ENCODE measurements around the gene CRTC3. TPM values are rescaled to one million over a fixed set of nuclear protein-coding genes. Genes with fewer than 3 reads are reported as not detected.

Gene CRTC3
- total RNA-seq, 2 donors from 2014 or later = 23.1 to 29.4 TPM

DNA sequence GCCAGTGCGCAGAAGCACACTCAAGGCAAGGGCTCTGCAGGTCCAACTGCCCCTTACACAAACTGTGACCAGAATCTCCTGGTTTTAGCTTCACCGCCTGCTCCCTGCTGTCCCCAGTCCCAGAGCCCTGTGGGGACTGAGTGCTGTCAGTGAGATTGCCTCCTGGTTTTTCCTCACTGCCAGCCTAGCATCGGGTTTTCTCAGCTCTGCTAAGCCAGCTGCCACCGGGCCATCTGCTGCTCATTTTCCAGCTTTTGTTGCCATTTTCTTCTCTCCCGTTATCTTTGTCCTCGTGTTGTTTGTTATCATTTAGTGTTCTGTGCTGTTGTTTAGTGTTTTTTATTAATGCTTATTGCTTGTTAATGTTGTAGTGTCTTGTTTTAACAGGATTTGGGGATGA lies 108.0 kb downstream of the CRTC3 start:
- intact Hi-C loops (cut with DNase I) = no loop called here
- DNase-seq (no peak), ATAC-seq (no peak)

DNA sequence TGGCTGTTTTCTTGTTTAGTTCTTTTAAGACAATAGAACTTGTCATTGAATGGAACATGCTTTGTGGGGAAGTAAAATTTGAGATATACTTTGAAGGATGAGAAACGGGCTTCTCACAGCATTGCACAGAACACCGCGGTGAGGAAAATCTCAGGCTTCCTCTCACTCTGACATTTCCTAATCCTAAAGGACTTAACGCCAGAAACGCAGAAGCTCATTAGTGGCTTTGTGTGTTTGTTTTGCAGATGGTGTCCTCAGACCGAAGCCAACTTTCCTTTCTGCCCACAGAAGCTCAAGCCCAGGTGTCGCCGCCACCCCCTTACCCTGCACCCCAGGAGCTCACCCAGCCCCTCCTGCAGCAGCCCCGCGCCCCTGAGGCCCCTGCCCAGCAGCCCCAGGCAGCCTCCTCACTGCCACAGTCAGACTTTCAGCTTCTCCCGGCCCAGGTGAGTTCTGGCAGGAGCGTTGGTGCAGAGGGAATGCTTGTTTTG lies 108.5 kb downstream of the CRTC3 start:
- ATAC-seq = no peak
- intact Hi-C loops (cut with DNase I) = no loop called here
- DNase-seq = no peak

DNA sequence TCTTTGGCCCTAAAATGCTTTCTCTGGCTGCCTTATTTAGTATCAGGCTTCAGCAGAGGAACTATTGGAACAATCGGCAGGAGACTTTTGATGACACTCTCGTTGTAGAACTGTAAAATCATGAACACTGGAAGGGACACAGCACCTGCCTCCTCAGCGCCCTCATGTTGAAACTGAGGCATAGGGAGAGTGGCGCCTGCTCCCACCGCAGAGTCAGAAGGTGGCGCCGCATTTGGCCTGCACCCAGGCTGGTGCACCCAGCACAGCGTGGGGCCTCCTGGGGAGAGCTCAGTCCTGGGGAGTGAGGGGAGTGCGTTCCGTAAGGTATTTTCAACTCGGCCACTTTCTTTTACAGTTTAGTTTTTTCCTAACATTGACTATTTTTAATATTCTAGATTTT lies 109.2 kb downstream of the CRTC3 start:
- ATAC-seq (no peak), DNase-seq (no peak)
- intact Hi-C loops (cut with DNase I) = no loop called here

DNA sequence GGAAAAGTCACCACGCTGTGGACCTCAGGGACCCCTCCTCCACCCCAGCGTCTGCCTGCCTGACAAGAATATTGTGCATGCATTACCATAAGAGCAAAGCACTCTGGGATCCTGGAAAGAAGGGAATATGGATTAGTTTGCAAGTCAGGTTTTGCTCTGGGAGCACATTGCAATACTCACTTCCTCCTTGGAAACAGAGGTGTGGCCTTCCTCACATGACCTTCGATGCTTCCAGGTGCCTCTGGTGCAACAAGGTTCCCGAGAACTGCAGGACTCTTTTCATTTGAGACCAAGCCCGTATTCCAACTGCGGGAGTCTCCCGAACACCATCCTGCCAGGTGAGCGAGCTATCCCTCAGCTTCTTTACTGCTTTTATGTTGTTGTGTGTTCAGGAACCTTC lies 111.1 kb downstream of the CRTC3 start:
- intact Hi-C loops (cut with DNase I) = no loop called here
- no peak for ATAC-seq

DNA sequence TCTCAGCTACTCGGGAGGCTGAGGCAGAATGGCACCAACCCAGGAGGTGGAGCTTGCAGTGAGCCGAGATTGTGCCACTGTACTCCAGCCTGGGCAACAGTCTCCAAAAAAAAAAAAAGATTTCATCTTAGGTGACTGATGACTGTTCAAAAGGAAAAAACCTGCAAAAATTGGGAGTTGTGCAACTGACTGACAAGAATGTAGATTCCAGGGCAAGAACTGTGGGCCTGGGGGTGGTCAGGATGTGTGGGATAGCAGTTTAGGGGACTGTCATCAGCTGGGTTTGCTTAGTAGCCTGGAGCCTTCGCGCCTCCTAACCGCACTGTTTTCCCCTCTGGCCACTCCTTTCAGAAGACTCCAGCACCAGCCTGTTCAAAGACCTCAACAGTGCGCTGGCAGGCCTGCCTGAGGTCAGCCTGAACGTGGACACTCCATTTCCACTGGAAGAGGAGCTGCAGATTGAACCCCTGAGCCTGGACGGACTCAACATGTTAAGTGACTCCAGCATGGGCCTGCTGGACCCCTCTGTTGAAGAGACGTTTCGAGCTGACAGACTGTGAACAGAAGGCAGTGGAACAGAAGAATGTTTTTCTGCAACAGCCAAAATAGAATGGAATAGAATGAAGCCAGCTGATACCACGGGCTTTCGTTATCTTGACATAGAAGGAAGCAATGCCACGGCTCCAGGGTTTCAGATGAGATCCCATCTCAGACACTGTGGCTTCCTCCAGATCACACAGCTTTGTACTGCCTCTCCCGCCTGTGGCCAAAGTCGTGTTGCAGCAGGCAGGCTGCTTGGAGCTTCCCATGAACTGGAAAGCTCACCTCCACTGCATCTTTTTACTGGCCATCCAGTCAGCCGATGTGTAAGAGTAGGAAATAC lies 112.1 kb downstream of the CRTC3 start:
- intact Hi-C loops (cut with DNase I) = no loop called here
- ATAC-seq = no peak
- no peak for DNase-seq

More for the DNA sequence above, 111.1 kb downstream of the CRTC3 start:
- DNase-seq = no peak

DNA sequence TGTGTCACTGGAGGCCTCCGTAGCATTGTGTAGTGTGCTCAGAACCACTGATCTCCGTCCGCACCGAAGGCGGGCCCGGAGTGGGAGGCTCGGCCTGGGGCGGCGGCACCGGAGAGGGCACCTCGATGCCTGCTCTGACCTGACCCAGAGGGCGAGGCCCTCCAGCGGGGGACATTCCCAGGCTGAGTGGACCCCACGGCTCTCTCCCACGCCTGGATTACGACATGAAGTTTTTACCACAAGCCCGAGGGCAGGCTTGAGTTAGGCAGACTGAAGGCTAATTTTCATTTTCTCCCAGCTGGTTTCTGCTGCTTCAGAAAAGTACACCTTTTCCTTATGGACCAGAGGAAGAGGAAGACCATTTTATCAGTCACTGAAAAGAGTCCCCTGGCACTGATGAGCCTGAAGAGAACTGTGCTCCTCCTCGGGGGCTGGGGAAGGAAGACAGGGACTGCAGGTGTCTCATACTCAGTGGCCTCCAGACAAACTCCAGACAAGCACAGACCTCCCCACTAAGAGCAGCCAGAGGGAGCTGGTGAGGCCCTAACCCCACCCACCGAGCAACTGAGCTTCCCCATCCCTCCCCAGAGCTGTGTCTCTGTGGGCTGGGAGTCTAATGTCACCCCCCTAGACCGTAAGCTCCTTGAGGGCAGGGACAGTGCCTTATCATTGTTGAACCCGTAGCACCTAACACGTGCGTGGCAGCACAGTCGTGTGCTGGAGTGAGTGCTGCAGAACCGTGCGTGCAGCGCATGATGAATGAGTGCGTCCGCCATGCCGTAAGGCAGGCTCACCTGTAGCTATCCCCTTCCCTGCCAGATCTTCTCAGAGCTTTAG lies 113.0 kb downstream of the CRTC3 start:
- peak in 1 of 2 donors; percentile 13 for ATAC-seq
- intact Hi-C loops (cut with DNase I) = no loop called here

DNA sequence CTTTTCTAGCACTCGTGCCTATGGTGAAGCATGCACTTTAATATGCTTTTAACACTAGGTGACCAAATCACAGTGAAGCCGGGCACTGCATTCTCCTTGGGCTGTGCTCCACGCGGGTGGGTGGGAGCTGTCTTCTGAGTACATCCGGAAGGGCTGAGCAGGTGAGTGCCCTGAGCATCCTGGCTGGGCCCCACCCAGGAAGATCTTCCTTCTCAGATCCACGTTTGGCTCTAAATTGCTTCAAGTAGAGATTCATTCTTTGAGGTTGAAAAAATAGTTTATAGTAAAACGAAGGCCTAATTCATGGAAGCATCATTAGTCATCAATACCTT lies 113.5 kb downstream of the CRTC3 start:
- intact Hi-C loops (cut with DNase I) = no loop called here
- ATAC-seq = no peak
- no peak for DNase-seq

More for the DNA sequence above, 113.0 kb downstream of the CRTC3 start:
- no peak for DNase-seq

DNA sequence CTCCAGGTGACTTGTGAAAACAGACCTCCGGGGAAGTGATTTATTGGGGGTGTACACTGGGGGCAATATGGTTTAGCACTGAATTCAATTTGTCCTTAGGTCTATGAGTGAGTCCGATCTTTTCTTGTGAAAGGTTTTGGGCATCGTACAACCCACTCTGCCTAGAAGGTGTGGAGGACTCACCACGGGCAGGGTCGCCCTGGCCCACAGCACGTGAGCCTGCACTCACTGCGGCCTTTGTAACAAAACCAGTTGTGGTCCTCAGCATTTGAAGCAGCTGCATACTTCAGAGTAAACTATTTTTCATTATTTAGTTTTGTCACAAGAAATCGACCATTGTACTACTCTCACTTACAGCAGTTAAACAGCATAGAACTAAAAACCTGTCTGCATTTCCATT lies 114.8 kb downstream of the CRTC3 start:
- ATAC-seq (no peak), DNase-seq (no peak)
- intact Hi-C loops (cut with DNase I) = no loop called here

DNA sequence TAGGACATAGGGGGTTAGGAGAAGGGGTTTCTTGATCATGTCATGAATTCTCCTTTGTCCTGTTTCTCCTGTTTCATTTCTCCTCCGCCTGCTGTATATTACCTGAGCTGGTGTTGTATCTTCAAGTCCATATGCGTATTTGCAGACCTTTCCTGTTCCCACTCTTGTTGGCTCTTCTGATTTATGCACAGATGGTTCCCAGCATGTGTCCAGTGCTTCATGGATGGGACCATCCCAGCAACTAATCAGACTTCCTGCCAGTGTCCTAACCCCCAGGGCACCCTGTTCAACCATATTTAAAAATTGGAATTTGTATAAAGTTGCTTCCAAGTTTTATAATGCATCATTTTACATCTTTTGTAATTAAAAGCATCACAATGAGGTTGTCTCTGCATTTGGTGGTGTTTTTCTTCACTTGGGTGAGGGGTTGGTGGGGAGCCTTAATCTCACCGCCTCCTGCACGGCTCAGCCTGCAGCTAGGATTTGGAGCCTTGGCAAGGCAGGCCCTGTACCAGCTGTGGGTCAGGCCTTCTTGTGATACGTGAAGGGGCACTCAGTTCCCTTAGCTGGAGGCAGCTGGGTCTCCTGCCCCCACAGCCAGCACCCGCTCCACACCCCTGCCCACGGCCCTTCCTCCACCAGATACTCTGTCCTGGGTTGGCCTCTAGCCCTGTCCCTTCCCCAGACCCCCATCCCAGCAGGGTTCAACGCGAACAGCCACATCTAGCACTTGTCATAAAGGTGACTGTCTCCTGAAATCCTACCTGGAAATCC lies 115.4 kb downstream of the CRTC3 start:
- no peak for ATAC-seq
- intact Hi-C loops (cut with DNase I) = loop anchor here in 1 of 2 donors (5.0 kb wide), 1 partner anchor 52 kb away; no protein-coding TSS in a partner anchor
- no peak for DNase-seq

DNA sequence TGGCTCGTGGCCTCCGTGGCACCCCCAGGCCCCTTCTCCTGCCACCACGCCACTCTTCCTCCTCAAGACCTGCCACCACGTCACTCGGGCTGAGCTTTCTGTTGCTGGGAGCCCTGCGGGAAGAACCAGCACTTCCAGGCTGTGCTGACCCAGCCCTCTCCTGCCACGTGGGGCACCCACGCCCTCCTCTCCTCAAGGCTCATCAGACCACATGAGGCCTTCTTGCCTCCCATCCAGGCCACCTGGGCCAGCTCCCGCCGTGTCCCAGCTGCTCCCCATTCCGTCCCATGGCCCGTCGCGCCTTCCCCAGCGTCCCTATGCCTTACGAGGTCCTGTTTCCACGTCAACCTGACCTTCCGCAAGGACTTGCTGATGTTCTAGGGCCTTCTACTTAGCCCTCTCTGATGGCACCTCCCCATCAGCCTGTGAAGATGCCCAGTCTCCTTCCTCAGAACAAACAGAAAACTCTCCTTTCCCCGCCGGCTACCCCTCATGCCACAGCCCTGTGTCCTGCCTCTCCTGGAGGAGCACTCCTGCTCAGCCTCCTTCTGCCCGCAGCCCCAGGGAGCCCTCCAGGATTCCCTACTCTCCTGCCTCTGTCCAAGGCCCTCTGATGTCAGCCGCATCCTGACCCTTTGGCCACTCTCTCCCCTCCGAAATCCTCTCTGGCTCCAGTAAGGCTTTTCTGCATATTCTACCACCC lies 116.3 kb downstream of the CRTC3 start:
- no peak for DNase-seq
- ATAC-seq = no peak
- intact Hi-C loops (cut with DNase I) = loop anchor here in 1 of 2 donors (5.0 kb wide), 1 partner anchor 51 kb away; no protein-coding TSS in a partner anchor

DNA sequence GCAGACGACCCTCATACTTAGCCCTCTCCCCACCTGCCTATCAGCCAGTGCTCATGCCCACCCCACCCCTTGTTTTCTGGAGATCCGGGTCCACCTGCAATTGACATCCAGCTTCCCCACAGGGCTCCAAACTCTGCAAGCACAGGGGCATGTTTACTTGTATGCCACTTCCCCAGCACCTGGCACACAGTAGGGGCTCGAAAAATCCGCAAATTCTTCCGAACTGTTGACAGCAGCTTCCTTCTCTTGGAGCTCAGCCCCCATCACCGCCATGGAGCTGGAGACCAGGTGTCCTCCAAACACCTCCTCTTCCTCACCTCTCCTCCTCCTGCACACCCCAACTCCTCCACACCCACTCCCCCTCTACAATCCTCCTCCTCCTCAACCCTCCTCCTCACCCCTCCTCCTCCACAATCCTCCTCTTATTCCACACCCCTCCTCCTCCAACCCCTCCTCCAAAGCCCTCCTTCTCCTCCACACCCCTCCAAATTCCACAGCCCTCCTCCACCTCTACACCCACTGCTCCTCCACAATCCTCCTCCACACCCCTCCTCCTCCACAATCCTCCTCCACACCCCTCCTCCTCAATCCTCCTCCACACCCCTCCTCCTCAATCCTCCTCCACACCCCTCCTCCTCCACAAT lies 117.1 kb downstream of the CRTC3 start:
- intact Hi-C loops (cut with DNase I) = loop anchor here in 1 of 2 donors (5.0 kb wide), 1 partner anchor 51 kb away; no protein-coding TSS in a partner anchor
- ATAC-seq (no peak), DNase-seq (no peak)

DNA sequence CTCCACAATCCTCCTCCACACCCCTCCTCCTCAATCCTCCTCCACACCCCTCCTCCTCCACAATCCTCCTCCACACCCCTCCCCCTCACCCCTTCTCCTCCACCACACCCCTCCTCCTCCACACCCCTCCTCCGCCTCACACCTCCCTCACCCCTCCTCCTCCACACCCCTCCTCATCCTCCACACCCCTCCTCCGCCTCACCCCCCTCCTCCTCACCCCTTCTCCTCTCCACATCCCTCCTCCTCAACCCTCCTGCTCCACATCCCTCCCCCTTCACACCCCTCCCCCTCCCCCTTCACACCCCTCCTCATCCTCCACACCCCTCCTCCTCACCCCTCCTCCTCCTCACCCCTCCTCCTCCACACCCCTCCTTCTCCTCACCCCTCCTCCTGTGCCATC lies 117.6 kb downstream of the CRTC3 start:
- DNase-seq (no peak), ATAC-seq (no peak)
- intact Hi-C loops (cut with DNase I) = loop anchor here in 1 of 2 donors (5.0 kb wide), 1 partner anchor 50 kb away; no protein-coding TSS in a partner anchor

DNA sequence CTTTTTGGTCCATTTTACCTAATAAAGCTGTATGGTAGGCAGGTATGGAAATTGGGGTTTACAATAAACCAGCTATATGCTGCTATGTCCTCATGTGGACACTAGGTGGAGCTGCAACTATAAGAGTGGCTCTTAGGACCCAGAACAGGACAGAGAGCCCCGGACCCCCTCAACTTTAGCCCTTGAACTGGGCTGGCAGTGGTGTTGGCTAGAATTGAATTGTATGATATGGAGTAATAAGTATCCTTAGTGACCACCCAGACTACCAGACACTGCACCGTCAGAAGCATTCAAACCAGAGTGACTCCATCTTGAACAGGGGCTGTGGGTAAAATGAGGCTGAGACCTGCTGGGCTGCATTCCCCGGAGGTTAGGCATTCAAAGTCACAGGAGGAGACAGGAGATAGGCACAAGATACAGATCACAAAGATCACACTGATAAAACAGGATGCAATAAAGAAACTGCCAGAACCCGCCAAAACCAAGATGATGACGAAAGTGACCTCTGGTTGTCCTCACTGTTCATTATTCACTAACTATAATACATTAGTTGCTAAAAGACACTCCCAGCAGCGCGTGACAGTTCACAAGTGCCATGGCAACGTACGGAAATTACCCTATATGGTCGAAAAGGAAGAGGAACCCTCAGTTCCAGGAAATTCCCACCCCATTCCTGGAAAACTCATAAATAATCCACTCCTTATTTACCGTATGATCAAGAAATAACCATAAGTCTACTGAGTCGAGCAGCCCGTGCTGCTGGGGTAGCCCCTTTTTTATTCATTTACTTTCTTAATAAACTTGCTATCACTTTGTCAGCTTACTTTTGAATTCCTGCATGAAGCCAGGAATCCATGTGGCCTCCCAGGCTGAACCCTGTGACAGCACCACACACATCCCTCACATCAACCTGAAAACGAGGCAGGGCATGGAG lies 118.7 kb downstream of the CRTC3 start:
- intact Hi-C loops (cut with DNase I) = loop anchor here (1.0 to 5.0 kb wide), 3 partner anchors 49 to 238 kb away; no protein-coding TSS in a partner anchor
- peak; percentile 73 to 76 for ATAC-seq
- peak; percentile 79 for DNase-seq

DNA sequence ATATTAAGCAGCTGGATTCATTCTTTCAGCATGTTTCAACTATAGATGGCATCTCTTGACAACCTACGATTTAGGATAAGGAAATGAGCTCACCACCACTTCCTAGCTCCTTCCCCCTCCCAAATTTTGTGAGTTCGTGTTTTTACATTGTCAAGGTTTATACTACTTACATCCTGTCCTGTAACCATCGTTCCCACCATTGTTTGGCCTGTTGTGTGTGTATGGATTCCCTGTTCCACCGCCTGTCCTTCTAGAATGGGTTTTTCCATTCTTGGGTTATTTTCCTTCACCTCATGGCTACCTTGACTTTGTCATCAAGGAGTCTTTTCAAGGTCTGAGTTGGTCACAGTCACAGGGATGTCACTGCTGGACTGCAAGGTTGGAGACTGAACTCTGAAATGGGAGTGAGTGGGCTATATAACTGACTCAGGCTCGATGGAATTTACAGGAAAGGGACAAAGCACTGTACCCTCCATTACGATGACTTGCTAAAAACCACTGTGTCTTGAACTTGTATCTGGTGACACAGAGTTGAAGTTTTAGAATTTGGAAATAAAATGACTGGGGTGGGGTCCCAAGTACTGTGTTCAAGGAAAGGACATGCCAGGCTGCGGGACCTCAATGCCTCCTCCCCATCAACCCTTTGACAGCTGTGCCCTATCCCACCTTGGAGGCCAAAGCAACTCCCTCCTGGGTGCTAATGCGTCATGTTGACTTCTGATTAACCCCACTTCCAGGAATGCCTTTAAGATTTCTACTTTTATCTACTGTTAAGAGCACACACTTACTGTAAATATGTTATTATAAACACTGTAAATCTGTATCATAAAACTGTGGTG lies 120.6 kb downstream of the CRTC3 start:
- DNase-seq (no peak), ATAC-seq (no peak)
- intact Hi-C loops (cut with DNase I) = no loop called here

DNA sequence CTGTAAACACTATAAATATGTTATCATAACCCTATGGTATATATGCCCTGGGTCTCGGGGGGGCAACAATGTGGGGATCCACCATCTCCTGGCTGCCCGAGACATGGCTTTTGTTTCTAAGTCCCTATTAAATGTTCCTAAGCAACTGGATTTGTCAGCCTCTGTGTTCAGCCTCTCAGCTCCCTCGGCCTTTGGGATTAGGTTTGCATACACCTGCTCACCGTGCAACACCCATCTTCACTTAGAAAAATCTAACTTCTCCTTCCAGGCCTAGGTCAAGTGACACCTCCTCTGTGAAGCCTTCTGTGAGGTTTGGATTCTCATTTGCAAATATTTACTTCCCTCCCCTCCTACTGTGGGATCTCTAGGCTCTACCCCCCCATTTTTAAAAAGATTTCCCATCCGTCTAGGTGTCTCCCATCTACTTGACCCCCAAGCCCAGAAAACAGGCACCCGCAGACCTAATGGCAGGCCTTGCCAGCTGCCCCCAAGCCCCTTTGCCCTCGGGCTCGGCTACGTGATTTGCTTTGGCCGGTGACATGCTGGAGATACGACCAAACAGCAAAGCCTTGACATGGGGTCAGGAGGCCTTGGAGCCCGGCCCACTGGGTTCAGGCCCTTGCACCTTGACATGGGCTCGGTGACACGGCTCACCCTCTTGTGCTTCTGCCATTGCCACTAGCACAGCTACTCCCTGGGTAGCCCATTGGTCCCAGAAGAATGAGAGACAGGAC lies 121.4 kb downstream of the CRTC3 start:
- intact Hi-C loops (cut with DNase I) = no loop called here
- no peak for DNase-seq
- ATAC-seq = no peak
